HepG2 (cell line): ENCODE measurements around the gene CLPSL2. TPM values are rescaled to one million over a fixed set of nuclear protein-coding genes. Genes with fewer than 3 reads are reported as not detected.

Experiments
- ATAC-seq: fragments of 200-7000 bp; cut with Tn5 transposase; 3 replicates; pipeline ENCODE4 v1.9.1; 2020; ENCODE audit warnings: mild to moderate bottlenecking, moderate library complexity
- BruUV-seq: library from RNA; stranded (reverse); fragments of 400-500 nt; replicated peaks from 2 replicates; lab custom pipeline; 2021; lab: Mats Ljungman, UMichigan
- CTCF ChIA-PET: fragments of 300-600 bp; formaldehyde crosslinking; extraction: SDS; loops from one replicate; lab custom pipeline; 2021; ENCODE audit warnings: low total read pairs, inconsistent platforms, low intra/inter-chr PET ratio; lab: Yijun Ruan, JAX
- POLR2A ChIA-PET: fragments of 350-600 bp; sonication (Branson Sonifier 250); formaldehyde crosslinking; loops from one replicate; lab custom pipeline; 2020; ENCODE audit warnings: antibody characterized with exemption, inconsistent platforms; lab: Yijun Ruan, JAX
- DNase-seq: peaks from one replicate; pipeline ENCODE4 v3.0.0-alpha.2; 2015; ENCODE audit warnings: low spot score
- FAIRE-seq: peaks from 3 replicates; lab custom pipeline; 2011; peaks lifted over from hg19 to GRCh38; lab: Jason Lieb, UNC
- H2AFZ ChIP-seq: one replicate; pipeline ENCODE4 v1.6.1; 2011; ENCODE audit warnings: low read length, inconsistent platforms
- H3K27ac ChIP-seq: fragments of 300-600 bp; 3 replicates; pipeline ENCODE4 v1.8.0; 2011; ENCODE audit warnings: mixed run types, mild to moderate bottlenecking, mixed read lengths, low read length, inconsistent platforms; ENCODE audit not compliant: insufficient read depth; ENCODE audit errors: extremely low read length
- H3K27me3 ChIP-seq, 2 experiments: fragments of 200-600 bp in 1 of 2; 2 replicates in 1 of 2; 3 replicates in 1 of 2; pipeline versions ENCODE4 v1.6.0 to v1.8.0; 2011; ENCODE audit warnings: low read length in 2 of 2, mild to moderate bottlenecking in 2 of 2, moderate library complexity in 2 of 2, inconsistent platforms in 1 of 2; ENCODE audit not compliant: insufficient read depth in 2 of 2, control insufficient read depth in 1 of 2
- H3K36me3 ChIP-seq, 2 experiments: fragments of 200-600 bp in 1 of 2; replicated peaks in 1 of 2; 2 replicates in 1 of 2; 3 replicates in 1 of 2; pipeline versions ENCODE4 v1.5.1 to v1.8.0; 2011; ENCODE audit warnings: low read length in 2 of 2, inconsistent platforms in 1 of 2; ENCODE audit not compliant: insufficient read depth in 2 of 2, control insufficient read depth in 1 of 2
- H3K4me1 ChIP-seq: 2 replicates; pipeline ENCODE4 v1.5.1; 2012; ENCODE audit warnings: low read length, inconsistent platforms; ENCODE audit not compliant: insufficient read depth
- H3K4me2 ChIP-seq: 2 replicates; pipeline ENCODE4 v1.6.0; 2011; ENCODE audit warnings: low read depth, low read length, inconsistent platforms
- H3K4me3 ChIP-seq, 3 experiments: fragments of 200-600 bp in 1 of 3; sonication (generic), shearing (Covaris generic) in 1 of 3; replicated peaks in 1 of 3; 2 replicates each; pipeline ENCODE4 v1.5.1; 2011 to 2016; ENCODE audit warnings: low read length in 3 of 3, inconsistent platforms in 2 of 3, low read depth in 2 of 3, mild to moderate bottlenecking in 2 of 3, control low read depth in 1 of 3, mixed read lengths in 1 of 3; ENCODE audit not compliant: insufficient read depth in 1 of 3
- H3K79me2 ChIP-seq: one replicate; pipeline ENCODE4 v1.6.1; 2011; ENCODE audit warnings: low read length, inconsistent platforms; ENCODE audit not compliant: insufficient read depth
- H3K9ac ChIP-seq: 2 replicates; pipeline ENCODE4 v1.6.0; 2011; ENCODE audit warnings: mild to moderate bottlenecking, low read depth, low read length, inconsistent platforms; ENCODE audit not compliant: insufficient read depth
- H3K9me3 ChIP-seq: 2 replicates; pipeline ENCODE4 v1.5.1; 2012; ENCODE audit warnings: mild to moderate bottlenecking, low read length
- H4K20me1 ChIP-seq: 2 replicates; pipeline ENCODE4 v1.6.0; 2011; ENCODE audit warnings: inconsistent platforms, mild to moderate bottlenecking, low read length, moderate library complexity; ENCODE audit not compliant: insufficient read depth
- ARID2 ChIP-seq: sonication (generic); formaldehyde crosslinking; IDR thresholded peaks from 2 replicates; pipeline ENCODE4 v1.8.1; 2022; ENCODE audit warnings: mild to moderate bottlenecking, missing genetic modification reagents, borderline replicate concordance
- ATF7 ChIP-seq, 2 experiments: fragments of 450-650 bp in 1 of 2; sonication (generic) in 1 of 2; formaldehyde crosslinking in 1 of 2; IDR thresholded peaks; 2 replicates each; pipeline versions ENCODE4 v1.4.0 to v1.6.1; 2016 to 2020; ENCODE audit warnings: antibody characterized with exemption in 1 of 2, mild to moderate bottlenecking in 1 of 2, missing genetic modification reagents in 1 of 2
- CREB1 ChIP-seq, 2 experiments: fragments of 450-650 bp in 1 of 2; IDR thresholded peaks; 2 replicates each; pipeline ENCODE4 v1.6.1; 2016 to 2017; ENCODE audit warnings: control low read depth in 1 of 2, mild to moderate bottlenecking in 1 of 2, missing compliant biosample characterization in 1 of 2, missing genetic modification characterization in 1 of 2
- HOXA7 ChIP-seq: sonication (generic); formaldehyde crosslinking; IDR thresholded peaks from 2 replicates; pipeline ENCODE4 v1.8.1; 2022; ENCODE audit warnings: mild to moderate bottlenecking, missing genetic modification reagents, moderate library complexity
- KLF12 ChIP-seq: sonication (generic); formaldehyde crosslinking; IDR thresholded peaks from 2 replicates; pipeline ENCODE4 v1.4.0; 2020; ENCODE audit warnings: missing genetic modification reagents, borderline replicate concordance
- MIER3 ChIP-seq: IDR thresholded peaks from 2 replicates; pipeline ENCODE4 v1.6.1; 2016; ENCODE audit warnings: missing compliant biosample characterization, borderline replicate concordance
- MTF1 ChIP-seq: sonication (generic); formaldehyde crosslinking; IDR thresholded peaks from 2 replicates; pipeline ENCODE4 v1.5.0; 2020; ENCODE audit warnings: missing genetic modification reagents
- NFATC3 ChIP-seq: sonication (generic); formaldehyde crosslinking; IDR thresholded peaks from 2 replicates; pipeline ENCODE4 v1.5.1; 2020; ENCODE audit warnings: mild to moderate bottlenecking, missing genetic modification reagents
- NFE2 ChIP-seq: sonication (generic); formaldehyde crosslinking; IDR thresholded peaks from 2 replicates; pipeline ENCODE4 v1.4.0; 2020; ENCODE audit warnings: missing genetic modification reagents
- POLR2A ChIP-seq, 2 experiments: IDR thresholded peaks; 2 replicates each; pipeline ENCODE4 v1.6.1; 2011; ENCODE audit warnings: low read depth in 2 of 2, low read length in 2 of 2, mild to moderate bottlenecking in 1 of 2, moderate library complexity in 1 of 2; ENCODE audit not compliant: insufficient read depth in 1 of 2
- POLR2AphosphoS5 ChIP-seq: IDR thresholded peaks from 2 replicates; pipeline ENCODE4 v1.6.1; 2012; ENCODE audit warnings: low read depth, low read length
- RARA ChIP-seq: IDR thresholded peaks from 2 replicates; pipeline ENCODE4 v1.6.1; 2016; ENCODE audit warnings: missing genetic modification reagents, missing compliant biosample characterization
- RELA ChIP-seq: sonication (generic); formaldehyde crosslinking; IDR thresholded peaks from 2 replicates; pipeline ENCODE4 v1.4.0; 2020; ENCODE audit warnings: missing genetic modification reagents
- SUZ12 ChIP-seq: fragments of 150-350 bp; IDR thresholded peaks from 2 replicates; pipeline ENCODE4 v1.6.1; 2014; ENCODE audit warnings: low read depth, low read length
- TAF15 ChIP-seq: fragments of 200-400 bp; formaldehyde crosslinking; IDR thresholded peaks from one replicate; pipeline ENCODE4 v1.6.1; 2018; ENCODE audit warnings: mild to moderate bottlenecking, low read depth, low read length; ENCODE audit not compliant: poor library complexity, severe bottlenecking
- TOE1 ChIP-seq: sonication (generic); formaldehyde crosslinking; IDR thresholded peaks from 2 replicates; pipeline ENCODE4 v1.4.0; 2020; ENCODE audit warnings: mild to moderate bottlenecking, missing genetic modification reagents
- ZFP36L2 ChIP-seq: sonication (generic); formaldehyde crosslinking; IDR thresholded peaks from 2 replicates; pipeline ENCODE4 v1.4.0; 2020; ENCODE audit warnings: missing genetic modification reagents
- ZMYM4 ChIP-seq: sonication (generic); formaldehyde crosslinking; IDR thresholded peaks from 2 replicates; pipeline ENCODE4 v1.8.1; 2023; ENCODE audit warnings: mild to moderate bottlenecking, missing genetic modification reagents
- ZNF629 ChIP-seq: sonication (generic); formaldehyde crosslinking; conservative IDR thresholded peaks from 2 replicates; pipeline ENCODE4 v1.5.0; 2020; ENCODE audit warnings: missing genetic modification reagents
- WGBS: methylation state at CpG from one replicate; pipeline ENCODE4 v1.1.6; 2017; ENCODE audit warnings: low lambda C conversion rate; 5-methylcytosine and 5-hydroxymethylcytosine counted together
- in situ Hi-C: cut with HindIII; loops from 2 replicates; pipeline ENCODE4 v1.10.0; 2017; ENCODE audit warnings: low pct_unique_long_range_greater_than_20kb; ENCODE audit not compliant: extremely low pct_ligation_motif_present
- intact Hi-C: fragments of 100-400 bp; cut with micrococcal nuclease; formaldehyde crosslinking; loops from one replicate; pipeline ENCODE4 v1.10.0; 2022; ENCODE audit not compliant: unreplicated experiment
- polyA plus RNA-seq, 8 experiments: library from polyadenylated mRNA; depleted of rRNA in 3 of 8; stranded (reverse) in 7 of 8; unstranded in 1 of 8; fragments of >200 nt; fragmentation: Illumina TruSeq in 4 of 8; extraction: Trizol in 4 of 8; gene quantifications; 2 replicates each; pipeline versions ENCODE4 v1.2.1 to v1.2.3, GENCODE V29; 2011 to 2016; ENCODE audit warnings: low read depth in 4 of 8, missing spikeins in 1 of 8, mixed read lengths in 1 of 8; ENCODE audit not compliant: insufficient read depth in 1 of 8
- total RNA-seq, 5 experiments: library from RNA; depleted of rRNA; stranded (reverse); fragments of >200 nt; fragmentation: Illumina TruSeq; extraction: Trizol; gene quantifications; 2 replicates each; pipeline ENCODE4 v1.2.3, GENCODE V29; 2016; ENCODE audit warnings: low read depth in 1 of 5

Gene CLPSL2
- total and polyA plus RNA-seq, 2 of the 13 experiments (the other 11 are each of a cell fraction or from before 2014, with no cell fraction given): not detected

DNA sequence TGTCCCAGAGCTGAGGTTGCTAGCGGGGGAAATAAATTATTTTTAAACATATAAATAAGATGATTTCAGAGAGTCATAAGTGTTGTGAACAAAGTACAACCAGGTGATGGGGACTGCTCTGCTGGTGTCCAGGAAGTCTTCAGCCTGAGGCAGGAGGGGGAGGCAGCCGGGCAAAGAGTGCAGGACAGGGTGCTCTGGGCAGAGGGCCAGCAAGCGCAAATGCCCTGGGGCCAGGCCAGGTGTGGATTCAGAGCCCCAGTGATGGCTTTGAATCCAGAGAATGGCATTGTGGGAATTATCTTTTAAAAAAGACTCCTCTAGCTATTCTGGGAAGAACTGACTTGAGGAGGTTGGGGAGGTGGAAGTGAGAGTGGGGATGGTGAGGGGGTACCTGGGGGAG is 6.0 kb downstream of the CLPSL2 start:
- in situ Hi-C loops: no loop called here
- ATAC-seq (no peak), DNase-seq (no peak), FAIRE-seq (no peak)
- peaks cover 6% of the 10 kb centered on the region for H3K4me1 ChIP-seq
- no peaks in the 10 kb centered on the region for H4K20me1 ChIP-seq
- H3K4me2 ChIP-seq: no peak overlapping the region
- H3K27me3 ChIP-seq: peaks cover 7 to 24% of the 10 kb centered on the region in 2 experiments; a peak in 3 of 5 replicates
- no peak overlapping the region for H3K4me3 ChIP-seq
- no peaks in the 10 kb centered on the region for H3K9me3 ChIP-seq
- no peaks in the 10 kb centered on the region for H3K36me3 ChIP-seq
- CTCF ChIA-PET: no interaction called here
- no TSS peak for BruUV-seq
- no peak overlapping the region for H2AFZ ChIP-seq
- no peaks in the 10 kb centered on the region for H3K79me2 ChIP-seq
- TF ChIP-seq ARID2 (CRISPR knock-in tag) (no peak), HOXA7 (no peak), RELA (CRISPR knock-in tag) (no peak), ATF7 (IDR thresholded peaks at IDR 0.05) (no peak), ATF7 (CRISPR knock-in tag; IDR thresholded peaks at IDR 0.05) (no peak), TAF15 (no peak), ZMYM4 (CRISPR knock-in tag) (no peak), ZNF629 (CRISPR knock-in tag) (no peak), POLR2A (IDR thresholded peaks at IDR 0.05; ENCODE audit: insufficient read depth in 1 of 2, low read depth in 2 of 2, low read length in 2 of 2) (no peak), MTF1 (CRISPR knock-in tag) (no peak), CREB1 (IDR thresholded peaks at IDR 0.05) (no peak), CREB1 (CRISPR knock-in tag; IDR thresholded peaks at IDR 0.05) (no peak), ZFP36L2 (CRISPR knock-in tag) (no peak), KLF12 (no peak), RARA (no peak), NFATC3 (CRISPR knock-in tag) (no peak), MIER3 (CRISPR knock-in tag) (no peak), TOE1 (no peak), POLR2AphosphoS5 (no peak), NFE2 (CRISPR knock-in tag) (no peak), SUZ12 (no peak)
- WGBS: 10% methylated on average over 3 of the region's 3 CpGs
- intact Hi-C loops: no loop called here
- no peak overlapping the region for H3K9ac ChIP-seq
- H3K27ac ChIP-seq: no peak overlapping the region
- POLR2A ChIA-PET: no interaction called here
